ENCODE results near the gene DLGAP1.

The DLGAP1 gene

GRCh38 chr18:4126939-4127338 lies 328.2 kb downstream of the DLGAP1 start:
- no peaks in the 10 kb centered on the region for H3K79me1 ChIP-seq (ENCODE audit: low read depth, low read length)
- DNase-seq (ENCODE audit: low spot score) = no peak
- no peak overlapping the region for H2AK5ac ChIP-seq (ENCODE audit: low read depth, low read length)
- no peak overlapping the region for H4K8ac ChIP-seq (ENCODE audit: low read depth, low read length)
- no peak overlapping the region for H3K23ac ChIP-seq (ENCODE audit: low read depth, low read length, poor library complexity)
- H4K91ac ChIP-seq (ENCODE audit: low read depth, low read length, poor library complexity) = no peak overlapping the region
- H3K4me1 ChIP-seq (ENCODE audit: control insufficient read depth in 2 of 2, insufficient read depth in 1 of 2, low read depth in 1 of 2, low read length in 2 of 2) = peaks cover 13 to 15% of the 10 kb centered on the region in 2 donors
- H3K9ac ChIP-seq (ENCODE audit: low read depth, low read length, poor library complexity) = no peak overlapping the region
- H3K27me3 ChIP-seq (ENCODE audit: control insufficient read depth in 3 of 3, insufficient read depth in 3 of 3, low read depth in 1 of 3, low read length in 3 of 3) = no peaks in the 10 kb centered on the region
- no peak overlapping the region for H3K4me3 ChIP-seq (ENCODE audit: low read length in 2 of 2)
- no peak overlapping the region for H3K18ac ChIP-seq (ENCODE audit: low read length)
- H3K4me2 ChIP-seq (ENCODE audit: insufficient read depth, low read length, poor library complexity, severe bottlenecking) = no peak overlapping the region
- no peaks in the 10 kb centered on the region for H3K36me3 ChIP-seq (replicated peaks in 1 of 2; ENCODE audit: control insufficient read depth in 2 of 2, insufficient read depth in 2 of 2, low read length in 2 of 2)
- H3K4ac ChIP-seq (ENCODE audit: low read length) = no peak overlapping the region
- no peak overlapping the region for H3K14ac ChIP-seq (ENCODE audit: low read length)
- no peak overlapping the region for H2BK15ac ChIP-seq (ENCODE audit: low read length)
- H2BK5ac ChIP-seq (ENCODE audit: low read length) = no peak overlapping the region
- no peaks in the 10 kb centered on the region for H3K9me3 ChIP-seq (replicated peaks in 1 of 2; ENCODE audit: control insufficient read depth in 2 of 2, insufficient read depth in 1 of 2, low read depth in 1 of 2, low read length in 2 of 2)
- H2BK12ac ChIP-seq (ENCODE audit: low read length) = no peak overlapping the region
- WGBS, 2 donors (ENCODE audit: extremely low coverage in 2 of 2, insufficient read length in 2 of 2, insufficient replicate concordance in 1 of 2) = no CpG with 5 or more reads among the region's 1 CpG
- no peak overlapping the region for H2AFZ ChIP-seq (ENCODE audit: low read length)
- no peak overlapping the region for H2BK120ac ChIP-seq (ENCODE audit: low read depth, low read length)
- no peak overlapping the region for H3K27ac ChIP-seq (replicated peaks; ENCODE audit: low read length)

- H3K27ac ChIP-seq (replicated peaks; ENCODE audit: low read length) = peak overlapping the region; percentile 23
- no peaks in the 10 kb centered on the region for H3K36me3 ChIP-seq (replicated peaks in 1 of 2; ENCODE audit: control insufficient read depth in 2 of 2, insufficient read depth in 2 of 2, low read length in 2 of 2)
- peaks cover 13 to 15% of the 10 kb centered on the region in 2 donors for H3K4me1 ChIP-seq (ENCODE audit: control insufficient read depth in 2 of 2, insufficient read depth in 1 of 2, low read depth in 1 of 2, low read length in 2 of 2)
- DNase-seq (ENCODE audit: low spot score) = no peak
- WGBS, 2 donors (ENCODE audit: extremely low coverage in 2 of 2, insufficient read length in 2 of 2, insufficient replicate concordance in 1 of 2) = no CpG with 5 or more reads among the region's 6 CpGs
- H2BK5ac ChIP-seq (ENCODE audit: low read length) = no peak overlapping the region
- H2BK12ac ChIP-seq (ENCODE audit: low read length) = no peak overlapping the region
- H3K27me3 ChIP-seq (ENCODE audit: control insufficient read depth in 3 of 3, insufficient read depth in 3 of 3, low read depth in 1 of 3, low read length in 3 of 3) = no peaks in the 10 kb centered on the region
- H3K79me1 ChIP-seq (ENCODE audit: low read depth, low read length) = no peaks in the 10 kb centered on the region
- H3K4ac ChIP-seq (ENCODE audit: low read length) = no peak overlapping the region
- H3K9me3 ChIP-seq (replicated peaks in 1 of 2; ENCODE audit: control insufficient read depth in 2 of 2, insufficient read depth in 1 of 2, low read depth in 1 of 2, low read length in 2 of 2) = no peaks in the 10 kb centered on the region
- H4K8ac ChIP-seq (ENCODE audit: low read depth, low read length) = no peak overlapping the region
- no peak overlapping the region for H4K91ac ChIP-seq (ENCODE audit: low read depth, low read length, poor library complexity)
- H2AFZ ChIP-seq (ENCODE audit: low read length) = peak overlapping the region; percentile 62
- H3K4me2 ChIP-seq (ENCODE audit: insufficient read depth, low read length, poor library complexity, severe bottlenecking) = no peak overlapping the region
- no peak overlapping the region for H3K18ac ChIP-seq (ENCODE audit: low read length)
- H2BK120ac ChIP-seq (ENCODE audit: low read depth, low read length) = no peak overlapping the region
- H3K14ac ChIP-seq (ENCODE audit: low read length) = no peak overlapping the region
- no peak overlapping the region for H2AK5ac ChIP-seq (ENCODE audit: low read depth, low read length)
- H3K4me3 ChIP-seq (ENCODE audit: low read length in 2 of 2) = no peak overlapping the region
- no peak overlapping the region for H3K9ac ChIP-seq (ENCODE audit: low read depth, low read length, poor library complexity)
- peak overlapping the region; percentile 5 for H2BK15ac ChIP-seq (ENCODE audit: low read length)
- H3K23ac ChIP-seq (ENCODE audit: low read depth, low read length, poor library complexity) = no peak overlapping the region
Observed at GRCh38 chr18:4125627-4126230, 329.4 kb downstream of the DLGAP1 start.

GRCh38 chr18:4125224-4125623 lies 329.9 kb downstream of the DLGAP1 start:
- H3K4me1 ChIP-seq (ENCODE audit: control insufficient read depth in 2 of 2, insufficient read depth in 1 of 2, low read depth in 1 of 2, low read length in 2 of 2) = peaks cover 13% of the 10 kb centered on the region in 2 donors

GRCh38 chr18:4119813-4120212 lies 335.3 kb downstream of the DLGAP1 start:
- no peaks in the 10 kb centered on the region for H3K27me3 ChIP-seq (ENCODE audit: control insufficient read depth in 3 of 3, insufficient read depth in 3 of 3, low read depth in 1 of 3, low read length in 3 of 3)
- no peak overlapping the region for H4K8ac ChIP-seq (ENCODE audit: low read depth, low read length)
- H4K91ac ChIP-seq (ENCODE audit: low read depth, low read length, poor library complexity) = no peak overlapping the region
- no peaks in the 10 kb centered on the region for H3K36me3 ChIP-seq (replicated peaks in 1 of 2; ENCODE audit: control insufficient read depth in 2 of 2, insufficient read depth in 2 of 2, low read length in 2 of 2)
- no peaks in the 10 kb centered on the region for H3K9me3 ChIP-seq (replicated peaks in 1 of 2; ENCODE audit: control insufficient read depth in 2 of 2, insufficient read depth in 1 of 2, low read depth in 1 of 2, low read length in 2 of 2)
- no peak overlapping the region for H2BK5ac ChIP-seq (ENCODE audit: low read length)
- H3K27ac ChIP-seq (replicated peaks; ENCODE audit: low read length) = no peak overlapping the region
- H3K4me2 ChIP-seq (ENCODE audit: insufficient read depth, low read length, poor library complexity, severe bottlenecking) = no peak overlapping the region
- H3K4me3 ChIP-seq (ENCODE audit: low read length in 2 of 2) = no peak overlapping the region
- H3K23ac ChIP-seq (ENCODE audit: low read depth, low read length, poor library complexity) = no peak overlapping the region
- H3K14ac ChIP-seq (ENCODE audit: low read length) = no peak overlapping the region
- H3K4ac ChIP-seq (ENCODE audit: low read length) = no peak overlapping the region
- H3K4me1 ChIP-seq (ENCODE audit: control insufficient read depth in 2 of 2, insufficient read depth in 1 of 2, low read depth in 1 of 2, low read length in 2 of 2) = peaks cover 4 to 8% of the 10 kb centered on the region in 2 donors
- no CpG with 5 or more reads among the region's 1 CpG for WGBS, 2 donors (ENCODE audit: extremely low coverage in 2 of 2, insufficient read length in 2 of 2, insufficient replicate concordance in 1 of 2)
- no peak for DNase-seq (ENCODE audit: low spot score)
- no peak overlapping the region for H3K18ac ChIP-seq (ENCODE audit: low read length)
- H2AFZ ChIP-seq (ENCODE audit: low read length) = no peak overlapping the region
- H2BK12ac ChIP-seq (ENCODE audit: low read length) = no peak overlapping the region
- no peak overlapping the region for H3K9ac ChIP-seq (ENCODE audit: low read depth, low read length, poor library complexity)
- no peak overlapping the region for H2AK5ac ChIP-seq (ENCODE audit: low read depth, low read length)
- no peaks in the 10 kb centered on the region for H3K79me1 ChIP-seq (ENCODE audit: low read depth, low read length)
- H2BK120ac ChIP-seq (ENCODE audit: low read depth, low read length) = no peak overlapping the region
- no peak overlapping the region for H2BK15ac ChIP-seq (ENCODE audit: low read length)

More at GRCh38 chr18:4125224-4125623, 329.9 kb downstream of the DLGAP1 start:
- Histone ChIP-seq H3K9me3 (replicated peaks in 1 of 2; ENCODE audit: control insufficient read depth in 2 of 2, insufficient read depth in 1 of 2, low read depth in 1 of 2, low read length in 2 of 2) (no peaks in the 10 kb centered on the region), H2BK15ac (ENCODE audit: low read length) (no peak overlapping the region), H3K18ac (ENCODE audit: low read length) (peak overlapping the region; percentile 55), H2AFZ (ENCODE audit: low read length) (peak overlapping the region; percentile 62), H3K4me3 (ENCODE audit: low read length in 2 of 2) (no peak overlapping the region), H2BK12ac (ENCODE audit: low read length) (no peak overlapping the region), H3K27ac (replicated peaks; ENCODE audit: low read length) (no peak overlapping the region), H3K79me1 (ENCODE audit: low read depth, low read length) (no peaks in the 10 kb centered on the region), H3K27me3 (ENCODE audit: control insufficient read depth in 3 of 3, insufficient read depth in 3 of 3, low read depth in 1 of 3, low read length in 3 of 3) (no peaks in the 10 kb centered on the region), H3K36me3 (replicated peaks in 1 of 2; ENCODE audit: control insufficient read depth in 2 of 2, insufficient read depth in 2 of 2, low read length in 2 of 2) (no peaks in the 10 kb centered on the region), H3K9ac (ENCODE audit: low read depth, low read length, poor library complexity) (no peak overlapping the region), H3K4me2 (ENCODE audit: insufficient read depth, low read length, poor library complexity, severe bottlenecking) (no peak overlapping the region), H3K23ac (ENCODE audit: low read depth, low read length, poor library complexity) (no peak overlapping the region), H4K91ac (ENCODE audit: low read depth, low read length, poor library complexity) (no peak overlapping the region), H4K8ac (ENCODE audit: low read depth, low read length) (no peak overlapping the region), H2BK5ac (ENCODE audit: low read length) (no peak overlapping the region), H3K14ac (ENCODE audit: low read length) (no peak overlapping the region), H2BK120ac (ENCODE audit: low read depth, low read length) (no peak overlapping the region), H3K4ac (ENCODE audit: low read length) (no peak overlapping the region), H2AK5ac (ENCODE audit: low read depth, low read length) (no peak overlapping the region)
- DNase-seq (ENCODE audit: low spot score) = peak; percentile 17

Measured in neuronal stem cell (in vitro differentiated cells).